GM21717 (cell line): ENCODE measurements around the gene FUCA1.
A peak's percentile ranks its signal among the peaks of the same experiment; 100 is the strongest.
"Not testable (repeated sequence)": the region's sequence is repeated elsewhere in the genome, so short reads cannot be mapped to it uniquely, and the experiment has no call there.

ENCODE experiments used
- ATAC-seq: cut with Tn5 transposase; IDR thresholded peaks from one replicate; pipeline ENCODE4 v1.9.1; 2021; ENCODE audit warnings: mild to moderate bottlenecking, moderate library complexity; ENCODE audit not compliant: unreplicated experiment

The FUCA1 gene

DNA sequence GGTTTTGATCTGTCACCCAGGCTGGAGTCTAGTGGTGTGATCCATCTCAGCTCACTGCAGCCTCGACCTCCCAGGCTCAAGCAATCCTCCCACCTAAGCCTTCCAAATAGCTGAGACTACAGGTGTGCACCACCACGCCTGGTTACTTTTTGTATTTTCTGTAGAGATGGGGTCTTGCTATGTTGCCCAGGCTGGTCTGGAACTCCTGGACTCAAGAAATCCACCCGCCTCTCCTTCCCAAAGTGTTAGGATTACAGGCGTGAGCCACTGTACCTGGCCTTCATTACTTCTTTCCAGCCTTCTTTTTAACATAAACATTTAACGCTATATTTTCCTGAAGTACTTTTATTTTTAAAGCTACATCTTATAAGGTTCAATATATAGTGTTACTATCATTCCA lies 24.4 kb downstream of the FUCA1 start:
- no peak for ATAC-seq

DNA sequence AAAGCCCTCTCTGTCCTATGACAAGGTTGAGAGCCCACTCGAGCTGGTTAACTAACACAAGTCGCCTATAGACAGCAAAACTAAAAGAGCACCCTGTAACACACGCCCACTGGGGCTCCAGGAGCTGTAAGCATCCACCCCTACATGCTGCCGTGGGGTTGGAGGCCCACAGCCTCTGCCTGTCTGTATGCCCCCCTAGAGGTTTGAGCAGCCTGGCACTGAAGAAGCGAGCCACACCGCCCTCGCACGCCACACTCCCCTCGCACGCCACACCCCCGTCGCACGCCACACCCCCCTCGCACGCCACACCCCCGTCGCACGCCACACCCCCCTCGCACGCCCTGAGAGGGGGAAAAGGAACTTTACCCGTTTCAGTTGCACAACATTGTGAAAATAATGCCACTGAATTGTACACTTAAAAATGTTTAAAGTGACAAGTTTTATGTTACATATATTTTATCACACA lies 29.7 kb downstream of the FUCA1 start:
- ATAC-seq, result no peak

- ATAC-seq, result no peak
Measured at GRCh38 chr1:23837908-23838307, 30.2 kb downstream of the FUCA1 start.

GRCh38 chr1:23836037-23836436 lies 32.1 kb downstream of the FUCA1 start:
- no peak for ATAC-seq

DNA sequence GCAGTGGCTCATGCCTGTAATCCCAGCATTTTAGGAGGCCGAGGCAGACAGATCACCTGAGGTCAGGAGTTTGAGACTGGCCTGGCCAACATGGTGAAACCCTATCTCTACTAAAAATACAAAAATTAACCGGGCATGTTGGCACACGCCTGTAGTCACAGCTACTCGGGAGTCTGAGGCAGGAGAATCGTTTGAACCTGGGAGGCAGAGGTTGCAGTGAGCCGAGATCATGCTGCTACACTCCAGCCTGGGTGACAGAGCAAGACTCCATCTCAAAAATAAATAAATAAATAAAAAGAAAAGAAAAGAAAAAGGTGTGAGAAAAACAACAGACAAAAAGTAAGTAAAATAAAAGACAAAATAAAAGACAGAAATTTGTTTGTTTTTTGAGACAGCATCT lies 33.9 kb downstream of the FUCA1 start:
- ATAC-seq, result not testable (repeated sequence)

DNA sequence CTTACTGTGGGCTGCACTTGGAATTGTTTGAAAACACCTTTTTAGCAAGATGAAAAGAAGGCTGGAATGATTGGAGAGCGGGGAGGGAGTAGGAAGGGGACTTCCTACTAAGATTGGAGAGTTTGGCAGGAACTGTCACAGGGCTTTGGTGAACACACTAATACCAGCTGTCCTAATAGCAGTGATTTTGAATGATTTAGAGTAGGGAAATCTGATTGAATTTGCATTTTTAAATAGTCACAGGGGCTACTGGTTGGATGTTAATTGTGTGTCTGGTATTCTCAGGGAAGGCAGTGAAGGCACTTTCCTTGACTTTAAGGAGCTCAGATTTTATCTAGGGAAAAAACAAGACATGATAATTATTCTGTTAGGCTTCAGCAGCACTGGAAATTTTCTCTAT lies 40.4 kb downstream of the FUCA1 start:
- no peak for ATAC-seq

GRCh38 chr1:23826590-23826989 lies 41.5 kb downstream of the FUCA1 start:
- ATAC-seq, result not testable (repeated sequence)

- peak; percentile 54 for ATAC-seq
Measured at GRCh38 chr1:23825762-23826522, 42.1 kb downstream of the FUCA1 start.

GRCh38 chr1:23825076-23825761 lies 42.9 kb downstream of the FUCA1 start, which contains the start of gene HMGCL:
Gene HMGCL (minus strand): TSS chr1:23825429. CDS start chr1:23825415, 14 bp downstream.
- peak; percentile 77 for ATAC-seq

GRCh38 chr1:23824711-23825075 lies 43.4 kb downstream of the FUCA1 start:
- no peak for ATAC-seq

DNA sequence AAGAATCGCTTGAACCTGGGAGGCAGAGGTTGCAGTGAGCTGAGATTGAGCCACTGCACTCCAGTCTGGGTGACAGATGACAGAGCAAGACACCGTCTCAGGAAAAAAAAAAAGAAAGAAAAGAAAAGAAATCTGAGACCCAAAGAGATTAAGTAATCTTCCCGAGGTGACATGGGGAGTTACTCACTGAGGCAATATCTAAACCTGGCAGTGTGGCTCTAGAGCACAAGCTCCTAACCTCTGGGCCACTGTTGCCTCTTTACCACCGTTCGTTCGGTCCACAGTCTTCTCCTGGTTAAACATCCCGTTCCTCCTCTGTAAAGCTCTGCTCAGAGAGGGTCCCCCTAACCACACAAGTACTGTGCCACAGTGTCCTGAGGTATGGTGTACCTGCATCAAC lies 44.3 kb downstream of the FUCA1 start:
- no peak for ATAC-seq

- ATAC-seq, result no peak
Measured at GRCh38 chr1:23817633-23818032, 50.5 kb downstream of the FUCA1 start.

- no peak for ATAC-seq
Measured at GRCh38 chr1:23816906-23817305, 51.2 kb downstream of the FUCA1 start.

DNA sequence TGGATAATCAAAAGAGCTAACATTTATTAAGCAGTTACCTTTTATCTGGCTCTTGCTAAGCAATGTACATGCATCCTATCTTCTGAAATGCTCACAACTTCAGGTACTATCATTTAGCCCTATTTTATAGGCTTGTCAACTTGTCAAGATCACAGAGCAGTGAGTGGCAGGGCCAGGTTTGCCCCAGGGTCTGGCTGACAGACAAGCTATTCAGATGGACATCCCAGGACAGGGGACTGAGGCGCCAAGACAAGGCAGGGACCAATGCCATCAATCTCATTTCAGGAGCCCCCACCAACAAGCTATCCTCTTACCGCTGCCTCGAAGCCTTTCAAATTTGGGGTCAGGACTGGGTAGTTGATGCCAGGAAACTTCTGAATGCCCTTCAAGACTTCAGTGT lies 51.7 kb downstream of the FUCA1 start:
- ATAC-seq, result no peak

GRCh38 chr1:23814016-23814415 lies 54.1 kb downstream of the FUCA1 start:
- no peak for ATAC-seq

DNA sequence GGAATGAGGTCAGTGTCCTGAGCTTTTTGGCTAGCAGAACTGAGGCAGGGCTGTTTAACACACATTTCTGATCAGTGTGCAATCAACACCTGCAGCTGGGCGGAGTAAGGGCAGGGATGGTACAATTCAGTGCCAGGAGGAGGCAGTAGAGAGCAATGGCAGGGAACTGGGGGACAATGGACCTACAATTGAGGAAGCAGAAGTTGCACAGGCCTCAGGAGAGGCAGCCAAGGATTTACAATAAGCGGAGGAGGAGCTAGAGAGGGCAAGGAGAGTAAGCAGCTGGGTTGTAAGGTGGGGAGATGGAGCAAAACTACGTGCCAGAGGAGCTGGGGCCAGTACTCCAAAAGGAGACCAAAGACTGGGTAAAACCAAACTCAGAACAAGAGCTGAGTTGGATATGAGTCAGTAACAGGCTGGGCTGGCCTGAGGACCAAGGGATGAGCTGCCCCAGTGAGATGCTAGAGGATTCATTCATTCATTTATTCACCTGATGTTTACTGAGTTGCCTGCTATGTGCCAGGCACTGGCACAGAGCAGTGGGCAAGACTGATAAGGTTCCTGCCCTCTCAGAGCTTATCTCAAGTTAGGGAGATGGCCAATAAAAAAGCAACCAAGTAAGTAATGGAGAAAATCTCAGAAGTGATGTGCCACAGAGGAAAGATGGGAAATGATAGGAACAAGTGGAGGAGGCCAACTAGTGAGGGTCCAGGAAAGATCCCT lies 57.1 kb downstream of the FUCA1 start:
- ATAC-seq, result no peak

DNA sequence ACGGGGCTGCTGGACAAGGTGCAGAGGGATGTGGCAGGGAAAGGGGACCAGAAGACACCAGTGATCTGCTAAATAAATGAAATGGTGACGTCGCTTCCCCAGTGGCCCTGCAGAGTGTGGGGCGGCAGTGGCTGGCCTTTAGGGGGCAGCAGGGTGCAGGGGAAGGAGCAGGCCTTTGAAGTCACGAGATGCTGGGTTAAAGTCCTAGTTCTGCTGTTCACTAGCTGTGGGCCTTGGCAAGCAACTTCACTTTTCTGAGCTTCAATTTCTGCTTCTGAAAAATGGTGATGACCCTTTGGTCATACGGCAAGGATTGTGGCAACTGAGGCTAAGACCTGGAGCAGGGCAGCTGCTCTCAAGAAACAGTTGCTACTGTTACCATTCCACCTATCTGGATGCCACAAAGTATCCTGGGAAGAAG lies 58.3 kb downstream of the FUCA1 start:
- ATAC-seq, result peak; percentile 48

DNA sequence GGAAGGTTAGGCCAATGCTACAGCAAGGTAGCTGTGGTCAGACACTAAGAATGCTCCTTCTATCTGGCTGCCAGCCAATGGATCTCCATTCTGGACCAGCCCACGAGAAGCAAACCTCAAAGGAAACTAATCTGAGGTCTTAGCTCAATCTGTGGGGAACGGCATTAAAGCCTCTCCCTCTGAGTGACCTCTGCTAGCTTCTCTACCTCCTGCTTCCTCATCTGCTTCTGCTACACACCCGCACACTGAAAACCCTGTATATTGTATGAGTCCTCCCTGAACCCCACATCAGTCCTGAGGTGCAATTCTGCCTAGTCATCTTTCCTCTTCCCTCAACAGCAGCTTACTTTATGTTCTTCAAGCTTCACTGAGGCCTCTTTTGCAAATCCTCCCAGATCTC lies 60.6 kb downstream of the FUCA1 start:
- no peak for ATAC-seq

- no peak for ATAC-seq
Measured at GRCh38 chr1:23806280-23806679, 61.8 kb downstream of the FUCA1 start.

GRCh38 chr1:23805025-23805424 lies 63.1 kb downstream of the FUCA1 start:
- no peak for ATAC-seq

DNA sequence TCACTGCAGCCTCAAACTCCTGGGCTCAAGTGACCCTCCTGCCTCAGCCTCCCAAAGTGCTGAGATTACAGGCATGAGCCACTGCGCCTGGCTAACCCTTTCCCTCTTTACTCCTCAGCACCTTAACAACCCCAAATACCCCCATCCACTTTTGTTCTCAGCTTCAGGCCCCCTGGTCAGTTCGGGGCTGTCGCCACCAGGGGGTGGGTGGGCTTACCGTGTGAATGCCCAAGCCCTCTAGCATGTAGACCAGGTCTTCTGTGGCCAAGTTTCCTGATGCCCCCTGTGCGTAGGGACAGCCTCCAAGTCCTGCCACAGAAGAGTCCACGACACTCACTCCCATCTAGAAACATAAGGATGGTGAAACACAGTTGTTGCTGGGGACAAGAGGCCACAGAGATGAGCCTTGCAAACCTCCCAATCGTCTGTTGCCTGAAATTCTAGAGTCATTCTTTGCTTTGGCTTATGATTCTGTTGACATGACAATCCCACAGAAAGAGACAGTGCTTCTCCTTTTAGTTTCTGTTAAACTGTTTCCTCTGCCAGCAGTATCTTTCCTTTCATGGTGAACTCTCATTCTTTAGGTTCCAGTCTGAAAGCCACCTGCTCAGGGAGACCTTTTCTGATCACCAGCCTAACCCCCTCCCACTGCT lies 63.8 kb downstream of the FUCA1 start:
- ATAC-seq, result no peak
